PC-3 (cell line): ENCODE results near the gene BPIFB4. TPM values are rescaled to one million over a fixed set of nuclear protein-coding genes. Genes with fewer than 3 reads are reported as not detected.
A peak's percentile ranks its signal among the peaks of the same experiment; 100 is the strongest.

Experiments
- ATAC-seq: fragments of 200-7000 bp; cut with Tn5 transposase; 2 replicates; pipeline ENCODE4 v1.9.1; 2020; ENCODE audit warnings: mild to moderate bottlenecking, moderate library complexity
- Bru-seq: library from RNA; stranded (reverse); fragments of 400-500 nt; gene quantifications from one replicate; lab custom pipeline; 2021; lab: Mats Ljungman, UMichigan
- BruChase-seq, 2 experiments: library from RNA; stranded (reverse); fragments of 400-500 nt; gene quantifications; one replicate each; lab custom pipeline; 2021; lab: Mats Ljungman, UMichigan
- BruUV-seq: library from RNA; stranded (reverse); fragments of 400-500 nt; replicated peaks from 2 replicates; lab custom pipeline; 2021; lab: Mats Ljungman, UMichigan
- CTCF ChIA-PET: fragments of 300-600 bp; sonication (Branson Sonifier 250); formaldehyde crosslinking; loops from one replicate; lab custom pipeline; 2022; ENCODE audit warnings: antibody characterized with exemption; lab: Charles Lee
- POLR2A ChIA-PET: fragments of 300-600 bp; sonication (Branson Sonifier 250); formaldehyde crosslinking; loops from one replicate; lab custom pipeline; 2022; ENCODE audit warnings: antibody characterized with exemption; ENCODE audit not compliant: unreplicated experiment; lab: Charles Lee
- DNase-seq: peaks from one replicate; pipeline ENCODE4 v3.0.0-alpha.2; 2015
- H2AFZ ChIP-seq: fragments of 300-600 bp; sonication (generic); 2 replicates; pipeline ENCODE4 v1.6.0; 2016; ENCODE audit warnings: antibody characterized with exemption, low read length
- H3F3A ChIP-seq: fragments of 300-600 bp; sonication (generic); one replicate; pipeline ENCODE4 v1.6.0; 2017; ENCODE audit warnings: antibody characterized with exemption, low read length, control low read depth, mild to moderate bottlenecking; ENCODE audit not compliant: unreplicated experiment
- H3K27ac ChIP-seq: fragments of 300-600 bp; sonication (generic); 2 replicates; pipeline ENCODE4 v1.5.1; 2016; ENCODE audit warnings: mild to moderate bottlenecking, low read length
- H3K27me3 ChIP-seq: fragments of 300-600 bp; sonication (generic); 2 replicates; pipeline ENCODE4 v1.6.1; 2016; ENCODE audit warnings: low read length, mixed read lengths
- H3K36me3 ChIP-seq: fragments of 300-600 bp; sonication (generic); 2 replicates; pipeline ENCODE4 v1.6.1; 2016; ENCODE audit warnings: low read depth, mixed run types, low read length, mixed read lengths
- H3K4me1 ChIP-seq: fragments of 300-600 bp; sonication (generic); 2 replicates; pipeline ENCODE4 v1.5.1; 2016; ENCODE audit warnings: low read length; ENCODE audit not compliant: insufficient read depth
- H3K4me2 ChIP-seq: fragments of 300-600 bp; sonication (generic); 2 replicates; pipeline ENCODE4 v1.6.0; 2016; ENCODE audit warnings: low read length
- H3K4me3 ChIP-seq: fragments of 300-600 bp; sonication (generic); 2 replicates; pipeline ENCODE4 v1.5.1; 2016; ENCODE audit warnings: mild to moderate bottlenecking, low read length, mixed read lengths
- H3K79me2 ChIP-seq: fragments of 300-600 bp; sonication (generic); 2 replicates; pipeline ENCODE4 v1.6.1; 2017; ENCODE audit warnings: low read length, mixed read lengths
- H3K9ac ChIP-seq: fragments of 300-600 bp; sonication (generic); 2 replicates; pipeline ENCODE4 v1.6.0; 2016; ENCODE audit warnings: mild to moderate bottlenecking, low read length
- H3K9me2 ChIP-seq: fragments of 300-600 bp; sonication (generic); replicated peaks from 2 replicates; pipeline ENCODE4 v1.6.1; 2016; ENCODE audit warnings: mixed run types, low read length, mixed read lengths
- H3K9me3 ChIP-seq: fragments of 300-600 bp; sonication (generic); 2 replicates; pipeline ENCODE4 v1.6.1; 2016; ENCODE audit warnings: low read length, mixed read lengths
- H4K20me1 ChIP-seq: fragments of 300-600 bp; sonication (generic); 2 replicates; pipeline ENCODE4 v1.6.1; 2016; ENCODE audit warnings: low read length, mixed read lengths
- CTCF ChIP-seq: fragments of 300-600 bp; sonication (generic); conservative IDR thresholded peaks from 2 replicates; pipeline ENCODE4 v1.5.1; 2017; ENCODE audit warnings: antibody characterized with exemption, low read depth, mild to moderate bottlenecking, low read length
- EZH2 ChIP-seq: fragments of 300-600 bp; sonication (generic); IDR thresholded peaks from one replicate; pipeline ENCODE4 v1.6.1; 2017; ENCODE audit warnings: antibody characterized with exemption, mild to moderate bottlenecking, low read length; ENCODE audit not compliant: unreplicated experiment
- EZH2phosphoT487 ChIP-seq: fragments of 300-600 bp; sonication (generic); IDR thresholded peaks from 2 replicates; pipeline ENCODE4 v1.6.1; 2018; ENCODE audit warnings: mild to moderate bottlenecking, antibody characterized with exemption, low read length, borderline replicate concordance
- intact Hi-C: fragments of 100-400 bp; cut with micrococcal nuclease; formaldehyde crosslinking; loops from 2 replicates; pipeline ENCODE4 v1.9.0; 2023
- long read RNA-seq: library from polyadenylated mRNA; unstranded; transcript quantifications from one replicate; pipeline ENCODE4 v2.0.0, GENCODE V29; 2021; ENCODE audit not compliant: unreplicated experiment
- total RNA-seq: library from RNA; depleted of rRNA; stranded (reverse); fragments of >200 nt; gene quantifications from 2 replicates; pipeline ENCODE4 v1.2.3, GENCODE V29; 2014; rRNA removed

Gene BPIFB4
- total RNA-seq, result not detected in 2 replicates
- Bru-seq, nascent RNA, result not detected
- not detected for BruChase-seq, experiment 1, labeled RNA remaining after a 6-hour chase
- BruChase-seq, experiment 2, labeled RNA remaining after a 2-hour chase, result not detected
- long read RNA-seq, result 0 reads

GRCh38 chr20:33079259-33079658, at the start of gene BPIFB4:
Gene BPIFB4 (plus strand): TSS chr20:33079643. CDS start chr20:33081527, 1,884 bp downstream.
- CTCF ChIA-PET, result no interaction called here
- ATAC-seq, result no peak
- no peak for TF ChIP-seq EZH2
- no peak for TF ChIP-seq EZH2phosphoT487
- TF ChIP-seq CTCF, result no peak

DNA sequence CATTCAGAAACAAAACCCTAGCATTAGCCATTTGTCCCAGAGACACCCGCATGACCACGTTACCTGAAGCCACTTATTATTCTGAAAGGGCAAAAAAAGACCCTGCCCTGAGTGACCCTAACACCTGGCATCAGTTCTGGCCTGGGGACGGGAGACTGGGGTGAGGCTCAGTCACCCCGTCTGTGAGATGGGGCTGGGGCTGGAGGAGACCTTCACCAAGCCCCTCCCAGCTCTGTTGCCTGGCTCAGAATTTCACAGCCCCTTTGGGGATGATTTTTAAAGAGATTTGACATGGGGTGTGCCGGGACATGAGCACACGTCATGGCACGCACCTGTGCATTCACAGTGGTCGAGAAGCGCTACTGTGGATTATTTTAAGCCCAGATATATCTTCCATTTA, 49.4 kb upstream of the BPIFB4 start:
- BruUV-seq, result no TSS peak
- DNase-seq (no peak), ATAC-seq (no peak)
- TF ChIP-seq EZH2 (no peak), EZH2phosphoT487 (no peak), CTCF (no peak)
- Histone ChIP-seq H2AFZ (no peak overlapping the region), H3K79me2 (no peaks in the 10 kb centered on the region), H3K9me2 (no peaks in the 10 kb centered on the region), H3K27me3 (peaks cover 31% of the 10 kb centered on the region; the same call in 1 of the 2 replicates), H3K9me3 (no peaks in the 10 kb centered on the region), H3K4me1 (no peaks in the 10 kb centered on the region), H3K9ac (no peak overlapping the region), H3F3A (no peaks in the 10 kb centered on the region), H3K27ac (no peak overlapping the region), H4K20me1 (no peaks in the 10 kb centered on the region), H3K4me3 (no peak overlapping the region), H3K4me2 (no peak overlapping the region), H3K36me3 (no peaks in the 10 kb centered on the region)
- CTCF ChIA-PET, result no interaction called here
- intact Hi-C loops, result no loop called here
- POLR2A ChIA-PET, result no interaction called here

More at GRCh38 chr20:33079259-33079658, at the start of gene BPIFB4:
- H3K27me3 ChIP-seq, result no peaks in the 10 kb centered on the region
- POLR2A ChIA-PET, result no interaction called here
- no peaks in the 10 kb centered on the region for H3K36me3 ChIP-seq
- no peaks in the 10 kb centered on the region for H3K9me3 ChIP-seq
- no peak within 1 kb of the TSS for H3K4me3 ChIP-seq
- H3F3A ChIP-seq, result no peaks in the 10 kb centered on the region
- no peak within 1 kb of the TSS for H3K27ac ChIP-seq
- H2AFZ ChIP-seq, result no peak within 1 kb of the TSS
- H3K4me2 ChIP-seq, result no peak within 1 kb of the TSS
- no peaks in the 10 kb centered on the region for H3K4me1 ChIP-seq
- intact Hi-C loops, result no loop called here
- BruUV-seq, result no TSS peak
- no peaks in the 10 kb centered on the region for H3K9me2 ChIP-seq
- H3K9ac ChIP-seq, result no peak within 1 kb of the TSS
- no peaks in the 10 kb centered on the region for H3K79me2 ChIP-seq
- H4K20me1 ChIP-seq, result no peaks in the 10 kb centered on the region
- peak; percentile 4 for DNase-seq

DNA sequence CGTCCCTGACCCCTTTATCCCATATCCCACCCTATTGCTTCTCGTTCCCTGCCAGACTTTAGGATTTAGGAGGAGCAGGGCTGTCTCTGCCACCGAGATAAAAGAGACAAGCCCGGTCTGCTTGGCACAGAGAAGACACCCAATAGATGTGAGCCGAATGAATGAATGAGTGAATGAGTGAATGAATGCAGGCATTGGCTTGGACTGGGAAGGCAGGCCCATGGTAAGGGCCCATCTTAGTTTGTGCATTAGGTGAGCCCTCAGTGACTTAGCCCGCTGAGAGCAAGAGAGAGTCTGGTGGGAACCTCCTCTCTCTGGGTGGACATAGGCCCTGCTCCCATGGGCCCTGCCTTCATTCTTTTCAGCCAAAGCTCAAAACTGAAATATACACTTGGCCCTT, 48.9 kb upstream of the BPIFB4 start:
- no TSS peak for BruUV-seq
- H3F3A ChIP-seq, result no peaks in the 10 kb centered on the region
- no peak for DNase-seq
- ATAC-seq, result no peak
- H3K9me3 ChIP-seq, result no peaks in the 10 kb centered on the region
- TF ChIP-seq CTCF, result no peak
- no peak for TF ChIP-seq EZH2phosphoT487
- TF ChIP-seq EZH2, result no peak
- H2AFZ ChIP-seq, result no peak overlapping the region
- H3K9me2 ChIP-seq, result no peaks in the 10 kb centered on the region
- no peak overlapping the region for H3K9ac ChIP-seq
- H4K20me1 ChIP-seq, result no peaks in the 10 kb centered on the region
- H3K4me3 ChIP-seq, result no peak overlapping the region
- peaks cover 34% of the 10 kb centered on the region; the same call in 1 of the 2 replicates for H3K27me3 ChIP-seq
- POLR2A ChIA-PET, result no interaction called here
- H3K4me2 ChIP-seq, result no peak overlapping the region
- CTCF ChIA-PET, result no interaction called here
- no peaks in the 10 kb centered on the region for H3K79me2 ChIP-seq
- intact Hi-C loops, result no loop called here
- H3K27ac ChIP-seq, result no peak overlapping the region
- H3K4me1 ChIP-seq, result no peaks in the 10 kb centered on the region
- no peaks in the 10 kb centered on the region for H3K36me3 ChIP-seq
